Naive thymus-derived CD4-positive, alpha-beta T cell (primary cell): Measurements from ENCODE around the gene LLGL2. TPM values are rescaled to one million over a fixed set of nuclear protein-coding genes. Genes with fewer than 3 reads are reported as not detected.
A peak's percentile ranks its signal among the peaks of the same experiment; 100 is the strongest.

Experiments
- ATAC-seq: fragments of 150-1000 bp; cut with Tn5 transposase; 2 replicates; pipeline ENCODE4 v1.10.0; 2021; ENCODE audit warnings: mild to moderate bottlenecking, moderate library complexity
- CTCF ChIA-PET: fragments of 350-600 bp; sonication (Branson Sonifier 250); formaldehyde crosslinking; loops from one replicate; lab custom pipeline; 2021; ENCODE audit warnings: antibody characterized with exemption; lab: Charles Lee
- POLR2A ChIA-PET: fragments of 350-600 bp; sonication (Branson Sonifier 250); formaldehyde crosslinking; loops from one replicate; lab custom pipeline; 2021; ENCODE audit warnings: antibody characterized with exemption, inconsistent platforms; lab: Charles Lee
- DNase-seq, 9 donors: peaks; one replicate each; pipeline versions ENCODE4 v3.0.0 to v3.0.0-alpha.2; 2020 to 2022; ENCODE audit warnings: mixed read lengths in 1 of 9
- H3K27ac ChIP-seq: one replicate; pipeline ENCODE4 v1.7.0; 2013; ENCODE audit warnings: mild to moderate bottlenecking, low read depth, low read length, moderate library complexity
- H3K27me3 ChIP-seq, 2 donors: one replicate each; pipeline ENCODE4 v1.7.0; 2013; ENCODE audit warnings: low read length in 2 of 2, mild to moderate bottlenecking in 2 of 2, moderate library complexity in 2 of 2; ENCODE audit not compliant: control insufficient read depth in 2 of 2, insufficient read depth in 2 of 2
- H3K36me3 ChIP-seq, 3 experiments: 1 replicate in 2 of 3; 2 replicates in 1 of 3; pipeline ENCODE4 v1.7.0; 2013; ENCODE audit warnings: low read length in 3 of 3, mild to moderate bottlenecking in 3 of 3, moderate library complexity in 1 of 3; ENCODE audit not compliant: insufficient read depth in 3 of 3, control insufficient read depth in 2 of 3
- H3K4me1 ChIP-seq, 2 donors: one replicate each; pipeline ENCODE4 v1.7.0; 2013; ENCODE audit warnings: low read length in 2 of 2, mild to moderate bottlenecking in 2 of 2, moderate library complexity in 1 of 2; ENCODE audit not compliant: control insufficient read depth in 2 of 2, insufficient read depth in 2 of 2
- H3K4me3 ChIP-seq: 2 replicates; pipeline ENCODE4 v1.7.0; 2013; ENCODE audit warnings: mild to moderate bottlenecking, low read length
- H3K9me3 ChIP-seq, 3 experiments: 1 replicate in 2 of 3; 2 replicates in 1 of 3; pipeline ENCODE4 v1.7.0; 2013; ENCODE audit warnings: low read length in 3 of 3; ENCODE audit not compliant: control insufficient read depth in 2 of 3
- H3K27ac Mint-ChIP-seq, 9 donors: one replicate each; pipeline ENCODE4 v1.8.0; 2020 to 2022; ENCODE audit warnings: mixed read lengths in 9 of 9, mild to moderate bottlenecking in 8 of 9, moderate library complexity in 5 of 9, inconsistent platforms in 2 of 9
- H3K27me3 Mint-ChIP-seq, 5 donors: one replicate each; pipeline ENCODE4 v1.8.0; 2021 to 2022; ENCODE audit warnings: mixed read lengths in 5 of 5, mild to moderate bottlenecking in 1 of 5
- H3K36me3 Mint-ChIP-seq, 5 donors: one replicate each; pipeline ENCODE4 v1.8.0; 2020 to 2022; ENCODE audit warnings: mixed read lengths in 5 of 5, mild to moderate bottlenecking in 3 of 5, inconsistent platforms in 1 of 5
- H3K4me1 Mint-ChIP-seq, 7 donors: one replicate each; pipeline ENCODE4 v1.8.0; 2020 to 2022; ENCODE audit warnings: mixed read lengths in 7 of 7, mild to moderate bottlenecking in 3 of 7, inconsistent platforms in 1 of 7
- H3K4me3 Mint-ChIP-seq, 10 donors: one replicate each; pipeline ENCODE4 v1.8.0; 2020 to 2022; ENCODE audit warnings: mild to moderate bottlenecking in 10 of 10, mixed read lengths in 10 of 10, moderate library complexity in 6 of 10, inconsistent platforms in 2 of 10
- H3K9me3 Mint-ChIP-seq, 11 donors: one replicate each; pipeline ENCODE4 v1.8.0; 2020 to 2022; ENCODE audit warnings: mixed read lengths in 11 of 11, mild to moderate bottlenecking in 4 of 11, inconsistent platforms in 1 of 11, moderate library complexity in 1 of 11
- intact Hi-C, 2 donors: fragments of 100-400 bp; cut with micrococcal nuclease; formaldehyde crosslinking; loops; one replicate each; pipeline ENCODE4 v1.15.1; 2023
- polyA plus RNA-seq, 2 donors: library from polyadenylated mRNA; unstranded; fragments of 300-500 nt; fragmentation: Illumina TruSeq; gene quantifications; one replicate each; pipeline ENCODE4 v1.2.3, GENCODE V29; 2021
- total RNA-seq, 6 experiments: library from RNA in 5 of 6; stranded (reverse) in 5 of 6; gene quantifications; 1 replicate in 5 of 6; 2 replicates in 1 of 6; pipeline ENCODE4 v1.2.3 and lab custom pipeline; 2021 to 2026

LLGL2 gene
- total and polyA plus RNA-seq, 7 experiments from 2014 or later, result 9.2 to 55.7 (median 26.5) TPM

DNA sequence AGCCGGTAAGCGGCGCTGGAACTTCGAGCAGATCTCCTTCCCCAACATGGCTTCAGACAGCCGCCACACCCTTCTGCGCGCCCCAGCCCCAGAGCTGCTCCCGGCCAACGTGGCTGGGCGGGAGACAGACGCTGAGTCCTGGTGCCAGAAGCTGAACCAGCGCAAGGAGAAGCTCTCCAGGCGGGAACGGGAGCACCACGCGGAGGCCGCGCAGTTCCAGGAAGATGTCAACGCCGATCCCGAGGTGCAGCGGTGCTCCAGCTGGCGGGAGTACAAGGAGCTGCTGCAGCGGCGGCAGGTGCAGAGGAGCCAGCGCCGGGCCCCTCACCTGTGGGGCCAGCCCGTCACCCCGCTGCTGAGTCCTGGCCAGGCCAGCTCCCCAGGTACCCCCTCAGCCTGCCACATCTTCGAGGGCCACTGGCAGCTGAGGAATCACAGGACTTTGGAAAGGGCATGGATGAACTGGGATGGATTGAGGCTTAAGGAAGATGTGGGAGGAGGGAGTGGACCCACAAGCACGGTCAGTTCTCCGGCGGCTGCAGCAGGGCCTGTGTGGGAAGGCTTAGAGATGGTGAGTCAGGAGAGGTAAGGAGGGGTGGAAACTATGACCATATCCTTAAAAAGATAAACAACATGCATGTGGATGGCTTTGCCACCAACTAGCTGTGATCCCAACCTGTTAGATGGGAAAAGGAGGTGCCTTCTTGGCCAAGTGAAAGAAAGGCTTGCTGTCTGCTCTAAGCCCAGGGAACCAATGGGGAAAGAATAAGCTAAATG lies 3.4 kb upstream of the LLGL2 start:
- intact Hi-C loops, result no loop called here
- peaks cover 20 to 44% (median 34%) of the 10 kb centered on the region in 7 donors for H3K4me1 Mint-ChIP-seq
- POLR2A ChIA-PET, result no interaction called here
- DNase-seq (no peak), ATAC-seq (no peak)
- Histone ChIP-seq H3K36me3 (peaks cover 8 to 44% (median 10%) of the 10 kb centered on the region in 3 experiments), H3K4me3 (no peak overlapping the region), H3K27ac (no peak overlapping the region), H3K9me3 (no peaks in the 10 kb centered on the region), H3K4me1 (peaks cover 27 to 32% of the 10 kb centered on the region in 2 donors), H3K27me3 (no peaks in the 10 kb centered on the region)
- no peak overlapping the region for H3K4me3 Mint-ChIP-seq
- H3K36me3 Mint-ChIP-seq, result peaks cover 0 to 23% (median 8%) of the 10 kb centered on the region in 5 donors
- CTCF ChIA-PET, result interaction anchor here (0.6 to 0.7 kb wide), 2 partner anchors 16 to 1227 kb away, joined by 3 read pairs; no protein-coding TSS in a partner anchor
- peak overlapping the region in 2 of 9 donors; percentile 2 to 75 for H3K27ac Mint-ChIP-seq
- H3K9me3 Mint-ChIP-seq, result peaks cover 0 to 2% (median 0%) of the 10 kb centered on the region in 11 donors
- peaks cover 0 to 10% (median 0%) of the 10 kb centered on the region in 5 donors for H3K27me3 Mint-ChIP-seq

DNA sequence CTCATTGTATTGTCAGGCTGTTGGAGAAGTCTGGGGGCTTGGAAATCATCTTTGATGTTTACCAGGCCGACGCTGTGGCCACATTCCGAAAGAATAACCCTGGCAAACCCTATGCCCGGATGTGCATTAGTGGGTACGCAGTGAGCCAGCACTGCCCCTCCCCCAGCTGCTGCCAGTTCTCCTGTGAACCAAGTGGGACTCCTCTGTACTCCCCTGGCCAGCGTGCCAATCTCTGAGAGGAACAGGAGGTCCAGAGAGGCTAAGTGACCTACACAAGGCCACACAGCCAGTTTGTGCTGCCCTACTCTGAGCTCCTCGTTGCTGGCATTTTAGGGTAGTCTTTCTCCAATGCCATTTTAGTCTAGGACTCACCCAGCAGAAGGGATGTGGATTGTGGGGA lies 1.9 kb upstream of the LLGL2 start:
- DNase-seq (no peak), ATAC-seq (no peak)
- peak overlapping the region in 1 of 9 donors; percentile 12 for H3K27ac Mint-ChIP-seq
- H3K27me3 ChIP-seq, result no peaks in the 10 kb centered on the region
- H3K9me3 ChIP-seq, result no peaks in the 10 kb centered on the region
- H3K4me3 ChIP-seq, result no peak overlapping the region
- POLR2A ChIA-PET, result interaction anchor here (0.6 to 2.1 kb wide), 8 partner anchors 7 to 254 kb away, joined by 3 to 19 read pairs (median 4); partner anchors contain the start of genes SLC25A19 and TSEN54
- peaks cover 0 to 11% (median 0%) of the 10 kb centered on the region in 5 donors for H3K27me3 Mint-ChIP-seq
- H3K4me1 ChIP-seq, result peaks cover 12 to 19% of the 10 kb centered on the region in 2 donors
- no peak overlapping the region for H3K27ac ChIP-seq
- H3K9me3 Mint-ChIP-seq, result peaks cover 0 to 2% (median 0%) of the 10 kb centered on the region in 11 donors
- H3K4me1 Mint-ChIP-seq, result peaks cover 5 to 31% (median 20%) of the 10 kb centered on the region in 7 donors
- intact Hi-C loops, result loop anchor here in 1 of 2 donors (2.0 kb wide), 5 partner anchors 119 to 651 kb away; partner anchors contain the start of genes FDXR, GRB2, SLC25A19 and SUMO2
- H3K36me3 ChIP-seq, result peaks cover 8 to 44% (median 10%) of the 10 kb centered on the region in 3 experiments
- CTCF ChIA-PET, result interaction anchor here (0.6 kb wide), 2 partner anchors 12 to 731 kb away, joined by 3 read pairs; no protein-coding TSS in a partner anchor
- H3K36me3 Mint-ChIP-seq, result peaks cover 0 to 14% (median 5%) of the 10 kb centered on the region in 5 donors
- peak overlapping the region in 4 of 10 donors; percentile 12 to 86 (median 48) for H3K4me3 Mint-ChIP-seq

DNA sequence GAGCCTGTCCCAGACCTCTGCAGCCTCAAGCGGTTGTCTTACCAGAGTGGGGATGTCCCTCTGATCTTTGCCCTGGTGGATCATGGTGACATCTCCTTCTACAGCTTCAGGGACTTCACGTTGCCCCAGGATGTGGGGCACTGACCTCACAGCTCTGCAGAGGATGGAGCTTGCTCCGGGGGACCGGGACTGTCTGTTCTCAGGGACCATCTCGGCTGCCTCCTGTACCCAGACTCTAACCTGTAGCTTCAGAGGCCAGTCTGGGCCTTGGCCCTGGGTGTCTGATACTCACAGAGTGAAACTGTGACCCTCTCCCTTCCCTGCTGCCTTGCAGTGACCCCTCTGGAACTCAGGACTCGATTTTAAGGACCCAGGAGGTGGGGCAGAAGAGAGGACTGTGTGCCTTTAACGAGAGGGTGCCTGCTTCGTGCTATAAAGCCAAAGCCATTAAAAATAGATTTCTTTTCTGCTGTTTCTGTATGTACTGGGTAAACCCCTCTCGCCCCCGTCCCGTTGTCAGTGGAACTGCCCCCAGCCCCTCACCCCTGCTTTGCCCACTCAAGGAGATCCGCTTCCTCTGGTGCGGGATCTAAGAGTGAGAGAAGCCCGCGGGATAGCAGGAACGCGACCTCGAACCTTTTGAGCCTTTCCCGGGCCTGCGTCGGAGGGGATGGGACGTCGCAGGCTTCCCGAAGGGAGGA lies 1.1 kb upstream of the LLGL2 start:
- Histone ChIP-seq H3K9me3 (no peaks in the 10 kb centered on the region), H3K36me3 (peaks cover 3 to 37% (median 3%) of the 10 kb centered on the region in 3 experiments), H3K27ac (peak overlapping the region; percentile 67), H3K4me3 (peak overlapping the region; percentile 75), H3K4me1 (peaks cover 6 to 11% of the 10 kb centered on the region in 2 donors), H3K27me3 (no peaks in the 10 kb centered on the region)
- no peaks in the 10 kb centered on the region for H3K9me3 Mint-ChIP-seq
- H3K4me3 Mint-ChIP-seq, result peak overlapping the region; percentile 33 to 86 (median 72)
- H3K27me3 Mint-ChIP-seq, result peaks cover 0 to 11% (median 0%) of the 10 kb centered on the region in 5 donors
- ChIA-PET CTCF (interaction anchor here (0.6 to 1.5 kb wide), 5 partner anchors 8 to 732 kb away, joined by 3 to 5 read pairs (median 3); partner anchors contain the start of gene TSEN54), POLR2A (interaction anchor here (0.6 to 2.1 kb wide), 12 partner anchors 8 to 253 kb away, joined by 3 to 19 read pairs (median 4); partner anchors contain the start of genes GRB2, MYO15B, SLC25A19 and TSEN54)
- intact Hi-C loops, result loop anchor here in 1 of 2 donors (2.0 kb wide), 5 partner anchors 120 to 652 kb away; partner anchors contain the start of genes FDXR, GRB2, SLC25A19 and SUMO2
- H3K27ac Mint-ChIP-seq, result peak overlapping the region in 7 of 9 donors; percentile 45 to 74 (median 53)
- ATAC-seq (no peak), DNase-seq (no peak)
- peaks cover 0 to 9% (median 3%) of the 10 kb centered on the region in 5 donors for H3K36me3 Mint-ChIP-seq
- H3K4me1 Mint-ChIP-seq, result peaks cover 0 to 24% (median 16%) of the 10 kb centered on the region in 7 donors

DNA sequence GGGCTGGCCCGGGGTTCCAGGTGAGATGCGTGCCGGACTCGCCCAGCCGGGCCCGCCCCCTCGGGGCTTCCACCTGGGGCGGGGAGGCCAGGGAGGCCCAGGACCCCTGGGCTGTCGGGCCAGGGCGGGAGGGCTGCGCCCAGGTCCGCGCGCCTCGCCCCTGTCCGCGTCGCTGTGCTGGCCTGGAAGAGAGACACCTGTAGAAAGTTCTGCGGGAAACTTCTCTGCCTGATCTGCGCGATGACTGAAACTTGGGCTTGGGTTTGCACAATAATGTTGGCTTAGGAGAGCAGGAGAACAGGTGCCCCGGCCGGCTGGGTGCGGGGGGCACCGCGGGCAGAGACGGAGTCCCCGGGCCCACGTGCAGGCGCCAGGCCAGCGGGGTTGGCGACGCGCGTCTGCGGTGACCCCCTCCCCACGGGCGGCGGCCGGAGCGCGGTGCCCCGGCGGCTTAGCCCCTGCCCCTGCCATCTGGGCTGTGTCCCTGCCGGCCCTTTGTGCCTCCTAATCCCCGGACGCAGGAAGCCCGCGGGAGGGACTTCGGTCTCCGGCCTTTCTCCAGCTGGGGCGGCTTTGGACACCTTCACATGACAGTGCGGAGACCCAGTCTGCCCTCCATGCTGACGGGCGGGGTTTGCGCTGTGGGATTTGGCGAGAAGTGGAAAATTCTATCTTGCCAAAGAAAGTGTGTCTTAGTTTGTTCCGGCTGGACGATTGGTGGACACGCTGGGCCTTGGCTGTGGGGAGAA lies 483 bp downstream of the LLGL2 start:
- Histone ChIP-seq H3K36me3 (peaks cover 0 to 26% (median 0%) of the 10 kb centered on the region in 3 experiments), H3K27ac (peak overlapping the region; percentile 22), H3K4me3 (peak overlapping the region; percentile 62), H3K27me3 (no peaks in the 10 kb centered on the region), H3K4me1 (peaks cover 6 to 7% of the 10 kb centered on the region in 2 donors), H3K9me3 (no peaks in the 10 kb centered on the region)
- ChIA-PET POLR2A (interaction anchor here (0.7 to 2.1 kb wide), 10 partner anchors 8 to 255 kb away, joined by 3 to 19 read pairs (median 4); partner anchors contain the start of genes GRB2, MIF4GD, MYO15B and TSEN54), CTCF (interaction anchor here (0.6 to 1.5 kb wide), 4 partner anchors 9 to 116 kb away, joined by 3 to 5 read pairs (median 4); partner anchors contain the start of gene TSEN54)
- no peaks in the 10 kb centered on the region for H3K9me3 Mint-ChIP-seq
- peaks cover 0 to 20% (median 16%) of the 10 kb centered on the region in 7 donors for H3K4me1 Mint-ChIP-seq
- H3K27ac Mint-ChIP-seq, result peak overlapping the region in 3 of 9 donors; percentile 21 to 59 (median 33)
- peak overlapping the region; percentile 76 to 86 (median 82) for H3K4me3 Mint-ChIP-seq
- H3K27me3 Mint-ChIP-seq, result peaks cover 0 to 11% (median 0%) of the 10 kb centered on the region in 5 donors
- intact Hi-C loops, result loop anchor here (1.0 to 5.0 kb wide), 13 partner anchors 9 to 653 kb away; partner anchors contain the start of genes TSEN54 (in 2 of the 2), FDXR (in 1 of the 2), GGA3 (in 1 of the 2) and GRB2 (in 1 of the 2)
- ATAC-seq (no peak), DNase-seq (no peak)
- peaks cover 0 to 4% (median 3%) of the 10 kb centered on the region in 5 donors for H3K36me3 Mint-ChIP-seq

DNA sequence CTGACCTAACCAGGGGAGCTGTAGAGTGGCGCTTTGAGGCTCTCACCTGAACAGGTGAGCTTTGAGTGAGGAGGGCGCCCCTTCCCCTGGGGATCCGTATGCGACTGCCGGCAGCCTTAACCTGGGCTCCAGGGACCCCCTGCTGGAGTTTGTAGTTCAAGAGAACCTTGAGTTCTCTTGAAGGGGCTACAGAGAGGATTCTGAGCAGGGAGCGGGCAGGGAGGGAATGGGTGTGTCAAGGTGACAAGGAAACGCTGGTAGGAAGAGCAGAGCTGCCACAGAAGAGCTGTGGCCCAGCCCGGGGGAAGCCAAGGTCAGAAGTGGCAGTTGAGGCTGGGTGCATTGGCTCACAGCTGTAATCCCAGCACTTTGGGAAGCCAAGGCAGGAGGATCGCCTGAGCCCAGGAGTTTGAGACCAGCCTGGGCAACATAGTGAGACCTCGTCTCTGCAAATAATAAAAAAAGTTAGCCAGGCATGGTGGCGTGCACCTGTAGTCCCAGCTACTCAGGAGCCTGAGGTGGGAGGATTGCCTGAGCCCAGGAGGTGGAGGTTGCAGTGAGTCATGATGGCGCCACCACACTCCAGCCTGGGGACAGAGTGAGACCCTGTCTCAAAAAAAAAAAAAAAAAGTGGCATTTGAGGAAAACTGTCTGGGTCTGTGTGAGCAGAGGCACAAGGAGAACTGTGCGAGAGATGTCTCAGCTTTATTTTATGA lies 1.2 kb downstream of the LLGL2 start:
- no peak overlapping the region for H3K27ac ChIP-seq
- ChIA-PET CTCF (interaction anchor here (0.6 to 1.2 kb wide), 7 partner anchors 10 to 687 kb away, joined by 3 to 4 read pairs (median 3); partner anchors contain the start of gene TSEN54), POLR2A (interaction anchor here (0.6 to 2.0 kb wide), 7 partner anchors 8 to 85 kb away, joined by 3 to 8 read pairs (median 4); partner anchors contain the start of gene TSEN54)
- peaks cover 6 to 7% of the 10 kb centered on the region in 2 donors for H3K4me1 ChIP-seq
- no peaks in the 10 kb centered on the region for H3K27me3 ChIP-seq
- intact Hi-C loops, result loop anchor here in 1 of 2 donors (5.0 kb wide), 1 partner anchor 46 kb away; no protein-coding TSS in a partner anchor
- Mint-ChIP-seq H3K27me3 (peaks cover 0 to 11% (median 0%) of the 10 kb centered on the region in 5 donors), H3K9me3 (no peaks in the 10 kb centered on the region), H3K36me3 (peaks cover 0 to 3% (median 0%) of the 10 kb centered on the region in 5 donors), H3K4me3 (peak overlapping the region; percentile 73 to 86 (median 81)), H3K27ac (peak overlapping the region in 4 of 9 donors; percentile 14 to 59 (median 27)), H3K4me1 (peaks cover 0 to 20% (median 13%) of the 10 kb centered on the region in 7 donors)
- ATAC-seq (no peak), DNase-seq (no peak)
- H3K9me3 ChIP-seq, result no peaks in the 10 kb centered on the region
- peaks cover 0 to 18% (median 0%) of the 10 kb centered on the region in 3 experiments for H3K36me3 ChIP-seq
- peak overlapping the region; percentile 62 for H3K4me3 ChIP-seq
